Testis (tissue), 3 donors: ENCODE measurements around the gene SEC14L3. TPM values are rescaled to one million over a fixed set of nuclear protein-coding genes. Genes with fewer than 3 reads are reported as not detected.

Source experiments
- DNase-seq: peaks from one replicate; pipeline ENCODE4 v3.0.0-alpha.2; 2019
- H3K27ac ChIP-seq, 2 donors: fragments of 200-600 bp; sonication (generic); one replicate each; pipeline ENCODE4 v1.5.1; 2019
- H3K27me3 ChIP-seq: fragments of 200-600 bp; sonication (generic); one replicate; pipeline ENCODE4 v1.5.1; 2019
- H3K36me3 ChIP-seq: fragments of 200-600 bp; sonication (generic); one replicate; pipeline ENCODE4 v1.5.1; 2017; ENCODE audit warnings: low read depth; ENCODE audit errors: missing control alignments
- H3K4me1 ChIP-seq: fragments of 200-600 bp; sonication (generic); one replicate; pipeline ENCODE4 v1.5.1; 2019
- H3K4me3 ChIP-seq, 2 donors: fragments of 200-600 bp; sonication (generic); one replicate each; pipeline ENCODE4 v1.5.1; 2017 to 2019
- H3K9me3 ChIP-seq: fragments of 200-600 bp; sonication (generic); one replicate; pipeline ENCODE4 v1.5.1; 2017
- CTCF ChIP-seq, 3 experiments: fragments of 450-650 bp in 2 of 3; fragments of 200-600 bp in 1 of 3; sonication (generic) in 1 of 3; IDR thresholded peaks; one replicate each; pipeline ENCODE4 v1.5.1; 2016 to 2019; ENCODE audit warnings: antibody characterized with exemption in 3 of 3, mild to moderate bottlenecking in 2 of 3, moderate library complexity in 1 of 3
- POLR2A ChIP-seq: fragments of 450-650 bp; IDR thresholded peaks from one replicate; pipeline ENCODE4 v1.6.1; 2017; ENCODE audit warnings: antibody characterized with exemption, mild to moderate bottlenecking, moderate library complexity
- WGBS, 2 donors: methylation state at CpG; one replicate each; pipeline ENCODE4 v1.1.5; 2018; 5-methylcytosine and 5-hydroxymethylcytosine counted together
- intact Hi-C: fragments of 100-400 bp; cut with DNase I; formaldehyde crosslinking; loops from one replicate; pipeline ENCODE4 v1.15.1; 2023; ENCODE audit warnings: low total_unique reads
- polyA plus RNA-seq: library from polyadenylated mRNA; stranded (reverse); fragments of 350-450 nt; fragmentation: Illumina TruSeq; extraction: RNeasy Lipid Tissue Mini Kit (QIAGEN cat#74804); gene quantifications from one replicate; pipeline ENCODE4 v1.2.3, GENCODE V29; 2014; ENCODE audit warnings: low read depth, low replicate concordance; ENCODE audit not compliant: insufficient read depth
- total RNA-seq, 2 donors: library from RNA; depleted of rRNA; stranded (reverse); fragments of >200 nt; gene quantifications; one replicate each; pipeline ENCODE4 v1.2.3, GENCODE V29; 2016

The SEC14L3 gene
- total and polyA plus RNA-seq, 3 donors from 2014 or later: 0.24 to 0.28 (median 0.25) TPM

- intact Hi-C loops: no loop called here
- H3K27ac ChIP-seq: no peak overlapping the region
- TF ChIP-seq POLR2A (no peak), CTCF (IDR thresholded peaks at IDR 0.05) (no peak)
- H3K4me3 ChIP-seq: no peak overlapping the region
- no peak for DNase-seq
- H3K27me3 ChIP-seq: no peaks in the 10 kb centered on the region
- H3K9me3 ChIP-seq: no peaks in the 10 kb centered on the region
- no peaks in the 10 kb centered on the region for H3K36me3 ChIP-seq
- WGBS, 2 donors: 23 to 43% methylated on average over 5 of the region's 5 CpGs
- peaks cover 8% of the 10 kb centered on the region for H3K4me1 ChIP-seq
Measured at GRCh38 chr22:30445438-30446145, 26.2 kb downstream of the SEC14L3 start.

DNA sequence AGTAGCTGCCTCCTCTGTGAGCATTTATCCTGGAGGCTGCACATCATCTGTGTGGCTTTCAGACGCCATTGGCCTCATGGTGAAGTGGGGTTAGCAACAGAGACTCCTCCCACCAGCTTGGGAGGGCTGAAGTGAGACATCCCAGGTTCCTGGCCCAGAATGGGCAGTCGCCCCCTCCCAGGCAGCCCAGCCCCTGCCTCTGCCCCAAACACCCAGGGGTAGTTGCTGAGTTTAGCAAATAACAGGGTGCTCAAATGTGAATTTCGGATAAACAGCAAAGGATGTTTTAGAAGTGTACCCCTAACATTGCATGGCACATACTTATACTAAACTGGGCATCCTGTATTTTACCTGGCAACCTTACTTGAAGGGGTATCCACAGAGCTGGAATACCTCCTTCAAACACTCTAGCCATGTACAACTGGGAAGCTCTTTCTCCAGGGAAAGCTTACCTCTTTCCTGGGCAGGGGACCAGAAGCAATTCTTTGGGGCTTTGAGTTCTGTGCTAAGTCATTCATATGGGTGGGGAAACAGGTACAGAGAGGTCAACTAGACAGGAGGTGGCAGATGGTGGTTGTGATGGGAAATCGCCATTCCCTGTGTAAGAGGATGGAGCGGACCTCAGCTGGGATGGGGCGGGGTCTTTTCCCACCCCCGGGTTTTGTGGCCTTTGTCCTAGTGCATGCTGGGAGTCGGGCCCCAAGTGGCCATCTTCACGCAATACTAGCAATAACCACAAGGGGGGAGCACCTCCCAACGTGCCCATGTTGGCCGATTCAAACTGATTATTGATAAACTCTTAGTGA lies 27.0 kb downstream of the SEC14L3 start:
- WGBS, 2 donors: 25 to 32% methylated on average over 11 of the region's 11 CpGs
- no peak for TF ChIP-seq POLR2A
- TF ChIP-seq CTCF (IDR thresholded peaks at IDR 0.05): peak; percentile 77 to 88 (median 84)
- peak; percentile 77 for DNase-seq
- Histone ChIP-seq H3K27me3 (no peaks in the 10 kb centered on the region), H3K27ac (no peak overlapping the region), H3K9me3 (no peaks in the 10 kb centered on the region), H3K36me3 (no peaks in the 10 kb centered on the region), H3K4me1 (peaks cover 8% of the 10 kb centered on the region), H3K4me3 (no peak overlapping the region)
- intact Hi-C loops: no loop called here

GRCh38 chr22:30441088-30441487 lies 30.7 kb downstream of the SEC14L3 start:
- Histone ChIP-seq H3K4me3 (no peak overlapping the region), H3K27ac (no peak overlapping the region), H3K9me3 (no peaks in the 10 kb centered on the region), H3K27me3 (no peaks in the 10 kb centered on the region), H3K36me3 (no peaks in the 10 kb centered on the region), H3K4me1 (peaks cover 8% of the 10 kb centered on the region)
- TF ChIP-seq CTCF (IDR thresholded peaks at IDR 0.05) (no peak), POLR2A (no peak)
- intact Hi-C loops: no loop called here
- WGBS, 2 donors: 72 to 75% methylated on average over 8 to 9 of the region's 9 CpGs
- no peak for DNase-seq

GRCh38 chr22:30439836-30440235 lies 32.0 kb downstream of the SEC14L3 start:
- intact Hi-C loops: no loop called here
- DNase-seq: no peak
- H3K4me1 ChIP-seq: no peaks in the 10 kb centered on the region
- no peaks in the 10 kb centered on the region for H3K9me3 ChIP-seq
- H3K27me3 ChIP-seq: no peaks in the 10 kb centered on the region
- no peak overlapping the region for H3K4me3 ChIP-seq
- no peak overlapping the region for H3K27ac ChIP-seq
- TF ChIP-seq POLR2A: no peak
- no peak for TF ChIP-seq CTCF (IDR thresholded peaks at IDR 0.05)
- WGBS, 2 donors: 87 to 94% methylated on average over 6 to 11 of the region's 11 CpGs
- H3K36me3 ChIP-seq: no peaks in the 10 kb centered on the region
